ENCODE results near the gene CHN1. TPM values are rescaled to one million over a fixed set of nuclear protein-coding genes. Genes with fewer than 3 reads are reported as not detected.

Gene CHN1
- polyA plus RNA-seq, 1 donor (not counting 4 experiments of a cell fraction or from before 2014, with no cell fraction given): 2.3 TPM

- dilution Hi-C loops (cut with MboI; ENCODE audit: extremely low pct_ligation_motif_present, low sequenced_read_pairs): loop anchor here (25.0 kb wide), 1 partner anchor 200 kb away; no protein-coding TSS in a partner anchor
- H3K4me1 ChIP-seq (ENCODE audit: control insufficient read depth, extremely low read depth, insufficient read depth, low read length): no peaks in the 10 kb centered on the region
- H3K36me3 ChIP-seq (ENCODE audit: control insufficient read depth in 2 of 2, extremely low read depth in 1 of 2, insufficient read depth in 2 of 2, low read length in 2 of 2): no peaks in the 10 kb centered on the region
- no peaks in the 10 kb centered on the region for H3K9me3 ChIP-seq (ENCODE audit: control insufficient read depth, low read depth, low read length)
- H3K9me1 ChIP-seq (ENCODE audit: control insufficient read depth, extremely low read depth, insufficient read depth, low read length): no peaks in the 10 kb centered on the region
- H2AFZ ChIP-seq (ENCODE audit: control insufficient read depth, low read length): no peak overlapping the region
- FAIRE-seq (no peak), DNase-seq (ENCODE audit: low read depth, low spot score) (no peak)
- no peak overlapping the region for H3K9ac ChIP-seq (ENCODE audit: control insufficient read depth, extremely low read depth, insufficient read depth, low read length)
- no peak overlapping the region for H3K27ac ChIP-seq (ENCODE audit: control insufficient read depth, insufficient read depth, low read length)
- TF ChIP-seq EZH2 (IDR thresholded peaks at IDR 0.05; ENCODE audit: low read length): no peak
- no peak for TF ChIP-seq CTCF (optimal IDR thresholded peaks at IDR 0.05 in 1 of 3, IDR thresholded peaks at IDR 0.05 in 1 of 3, conservative IDR thresholded peaks at IDR 0.05 in 1 of 3; ENCODE audit: extremely low read depth in 1 of 3, insufficient read depth in 2 of 3, low read length in 3 of 3)
- H3K4me2 ChIP-seq (ENCODE audit: control insufficient read depth, extremely low read depth, insufficient read depth, low read depth, low read length): no peak overlapping the region
- peaks cover 2% of the 10 kb centered on the region for H3K27me3 ChIP-seq (ENCODE audit: control insufficient read depth, extremely low read depth, insufficient read depth, low read length)
- no peaks in the 10 kb centered on the region for H3K79me2 ChIP-seq (ENCODE audit: control insufficient read depth, insufficient read depth, low read length)
- no peaks in the 10 kb centered on the region for H4K20me1 ChIP-seq (ENCODE audit: control insufficient read depth, extremely low read depth, insufficient read depth, low read length)
- no peak overlapping the region for H3K4me3 ChIP-seq (ENCODE audit: control insufficient read depth in 2 of 3, extremely low read depth in 1 of 3, insufficient read depth in 2 of 3, low read depth in 1 of 3, low read length in 3 of 3)
These were observed 243.3 kb downstream of the CHN1 start for GRCh38 chr2:174761837-174762236.

DNA sequence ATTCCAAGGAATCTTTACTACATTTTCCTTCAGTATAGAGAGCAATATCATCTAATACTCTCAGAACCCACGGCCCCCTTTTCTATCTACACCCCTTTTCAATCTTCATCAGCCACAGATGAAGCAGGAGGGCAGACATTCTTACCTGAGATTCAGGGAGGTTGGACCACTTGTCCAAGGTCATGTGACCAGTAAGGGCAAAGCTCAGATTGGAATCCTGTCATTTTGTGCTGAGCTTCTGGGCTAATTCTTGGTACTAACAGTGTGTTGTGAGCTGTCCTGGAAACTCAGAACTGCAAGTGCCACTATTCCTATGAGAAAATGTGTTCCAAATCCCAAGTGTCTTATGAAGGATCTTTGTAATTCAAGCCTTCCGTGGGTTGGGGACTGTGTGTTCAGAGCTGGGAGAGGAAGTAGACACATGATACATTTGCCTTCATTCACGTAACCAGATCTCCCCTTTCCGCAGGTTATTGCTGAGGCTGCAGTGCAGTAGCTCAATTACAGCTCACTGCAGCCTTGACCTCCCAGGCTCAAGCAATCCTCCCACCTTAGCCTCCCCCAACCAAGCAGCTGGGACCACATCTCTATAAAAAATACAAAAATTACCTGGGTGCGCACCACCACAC is 244.2 kb downstream of the CHN1 start:
- Histone ChIP-seq H3K9me3 (ENCODE audit: control insufficient read depth, low read depth, low read length) (no peaks in the 10 kb centered on the region), H3K9me1 (ENCODE audit: control insufficient read depth, extremely low read depth, insufficient read depth, low read length) (no peaks in the 10 kb centered on the region), H3K4me1 (ENCODE audit: control insufficient read depth, extremely low read depth, insufficient read depth, low read length) (no peaks in the 10 kb centered on the region), H3K79me2 (ENCODE audit: control insufficient read depth, insufficient read depth, low read length) (no peaks in the 10 kb centered on the region), H3K9ac (ENCODE audit: control insufficient read depth, extremely low read depth, insufficient read depth, low read length) (no peak overlapping the region), H3K4me3 (ENCODE audit: control insufficient read depth in 2 of 3, extremely low read depth in 1 of 3, insufficient read depth in 2 of 3, low read depth in 1 of 3, low read length in 3 of 3) (no peak overlapping the region), H4K20me1 (ENCODE audit: control insufficient read depth, extremely low read depth, insufficient read depth, low read length) (no peaks in the 10 kb centered on the region), H3K27ac (ENCODE audit: control insufficient read depth, insufficient read depth, low read length) (no peak overlapping the region), H3K27me3 (ENCODE audit: control insufficient read depth, extremely low read depth, insufficient read depth, low read length) (no peaks in the 10 kb centered on the region), H2AFZ (ENCODE audit: control insufficient read depth, low read length) (no peak overlapping the region), H3K4me2 (ENCODE audit: control insufficient read depth, extremely low read depth, insufficient read depth, low read depth, low read length) (no peak overlapping the region), H3K36me3 (ENCODE audit: control insufficient read depth in 2 of 2, extremely low read depth in 1 of 2, insufficient read depth in 2 of 2, low read length in 2 of 2) (no peaks in the 10 kb centered on the region)
- dilution Hi-C loops (cut with MboI; ENCODE audit: extremely low pct_ligation_motif_present, low sequenced_read_pairs): loop anchor here (25.0 kb wide), 1 partner anchor 201 kb away; no protein-coding TSS in a partner anchor
- no peak for TF ChIP-seq CTCF (optimal IDR thresholded peaks at IDR 0.05 in 1 of 3, IDR thresholded peaks at IDR 0.05 in 1 of 3, conservative IDR thresholded peaks at IDR 0.05 in 1 of 3; ENCODE audit: extremely low read depth in 1 of 3, insufficient read depth in 2 of 3, low read length in 3 of 3)
- DNase-seq (ENCODE audit: low read depth, low spot score): no peak
- no peak for FAIRE-seq
